ENCODE results near the gene BMP7.
"Not testable (repeated sequence)": the region's sequence is repeated elsewhere in the genome, so short reads cannot be mapped to it uniquely, and the experiment has no call there.

BMP7 gene

GRCh38 chr20:57210054-57210910, 56.2 kb downstream of the BMP7 start:
- DNase-seq (ENCODE audit: low spot score), result no peak

- no peak for DNase-seq (ENCODE audit: low spot score)
These were observed 57.0 kb downstream of the BMP7 start for GRCh38 chr20:57209413-57209812.

GRCh38 chr20:57208198-57208597, 58.2 kb downstream of the BMP7 start:
- DNase-seq (ENCODE audit: low spot score), result no peak

GRCh38 chr20:57207251-57207650, 59.2 kb downstream of the BMP7 start:
- DNase-seq (ENCODE audit: low spot score), result no peak

- DNase-seq (ENCODE audit: low spot score), result no peak
These were observed 60.7 kb downstream of the BMP7 start for GRCh38 chr20:57205606-57206219.

- DNase-seq (ENCODE audit: low spot score), result no peak
These were observed 62.5 kb downstream of the BMP7 start for GRCh38 chr20:57203986-57204385.

- DNase-seq (ENCODE audit: low spot score), result no peak
These were observed 63.2 kb downstream of the BMP7 start for GRCh38 chr20:57203204-57203603.

- no peak for DNase-seq (ENCODE audit: low spot score)
These were observed 64.1 kb downstream of the BMP7 start for GRCh38 chr20:57202309-57202708.

GRCh38 chr20:57200882-57201695, 65.4 kb downstream of the BMP7 start:
- DNase-seq (ENCODE audit: low spot score), result no peak

- DNase-seq (ENCODE audit: low spot score), result no peak
These were observed 66.6 kb downstream of the BMP7 start for GRCh38 chr20:57199656-57200405.

GRCh38 chr20:57198132-57199072, 68.0 kb downstream of the BMP7 start:
- no peak for DNase-seq (ENCODE audit: low spot score)

- no peak for DNase-seq (ENCODE audit: low spot score)
These were observed 68.9 kb downstream of the BMP7 start for GRCh38 chr20:57197352-57198131.

- DNase-seq (ENCODE audit: low spot score), result no peak
These were observed 70.9 kb downstream of the BMP7 start for GRCh38 chr20:57195469-57196100.

- DNase-seq (ENCODE audit: low spot score), result no peak
These were observed 71.4 kb downstream of the BMP7 start for GRCh38 chr20:57195023-57195422.

GRCh38 chr20:57194154-57194553, 72.3 kb downstream of the BMP7 start:
- DNase-seq (ENCODE audit: low spot score), result no peak

GRCh38 chr20:57193094-57193493, 73.3 kb downstream of the BMP7 start:
- DNase-seq (ENCODE audit: low spot score), result no peak

- no peak for DNase-seq (ENCODE audit: low spot score)
These were observed 74.1 kb downstream of the BMP7 start for GRCh38 chr20:57192311-57192710.

- not testable (repeated sequence) for DNase-seq (ENCODE audit: low spot score)
These were observed 75.2 kb downstream of the BMP7 start for GRCh38 chr20:57191265-57191638.

GRCh38 chr20:57190536-57191264, 75.7 kb downstream of the BMP7 start:
- no peak for DNase-seq (ENCODE audit: low spot score)

Measured in CD4-positive, alpha-beta T cell treated with Interleukin-6 at 100 ng/mL for 8 hours (primary cell).